GM12892 (cell line): ENCODE results near the gene SUMO2.

Experiments used
- POLR2AphosphoS5 ChIP-seq: IDR thresholded peaks from 2 replicates; pipeline ENCODE4 v1.6.1; 2011; ENCODE audit warnings: low read depth, low read length, control low read depth
- TAF1 ChIP-seq: IDR thresholded peaks from 2 replicates; pipeline ENCODE4 v1.6.1; 2011; ENCODE audit warnings: low read depth, mild to moderate bottlenecking, control low read depth, low read length, borderline replicate concordance

GRCh38 chr17:75116737-75117136, 66.0 kb downstream of the SUMO2 start:
- TF ChIP-seq TAF1 = no peak
- no peak for TF ChIP-seq POLR2AphosphoS5
